Measurements from ENCODE around the gene MAGT1. TPM values are rescaled to one million over a fixed set of nuclear protein-coding genes. Genes with fewer than 3 reads are reported as not detected.
A peak's percentile ranks its signal among the peaks of the same experiment; 100 is the strongest.
"Not testable (repeated sequence)": the region's sequence is repeated elsewhere in the genome, so short reads cannot be mapped to it uniquely, and the experiment has no call there.

The MAGT1 gene
- polyA plus RNA-seq (2013) = 36.6 TPM

GRCh38 chrX:77894921-77895886 lies at the start of gene MAGT1:
Gene MAGT1, minus strand, starts transcription at chrX:77895435. Its CDS starts 25 bp downstream, at chrX:77895410.
- CTCF ChIA-PET = interaction anchor here (0.7 kb wide), 1 partner anchor 129 kb away, joined by 3 read pairs; no protein-coding TSS in a partner anchor
- POLR2A ChIA-PET = interaction anchor here (0.5 to 1.1 kb wide), 2 partner anchors 15 to 101 kb away, joined by 3 to 11 read pairs; partner anchors contain the start of gene ATP7A
- H3K4me1 ChIP-seq (ENCODE audit: control extremely low read depth in 1 of 4, control insufficient read depth in 4 of 4, insufficient read depth in 4 of 4, low read length in 3 of 4) = peaks cover 0 to 11% (median 3%) of the 10 kb centered on the region in 4 experiments
- peak within 1 kb of the TSS; percentile 96 to 98 for H3K27ac ChIP-seq (ENCODE audit: insufficient read depth in 1 of 2, low read depth in 1 of 2, low read length in 2 of 2, poor library complexity in 1 of 2, severe bottlenecking in 2 of 2)
- H3K27me3 ChIP-seq (replicated peaks in 2 of 5; ENCODE audit: control insufficient read depth in 4 of 5, insufficient read depth in 5 of 5, low read length in 4 of 5) = no peaks in the 10 kb centered on the region
- no peaks in the 10 kb centered on the region for H3K36me3 ChIP-seq (ENCODE audit: control insufficient read depth in 4 of 4, insufficient read depth in 4 of 4, low read length in 3 of 4)
- no peaks in the 10 kb centered on the region for H3K9me3 ChIP-seq (ENCODE audit: control extremely low read depth in 1 of 5, control insufficient read depth in 4 of 5, insufficient read depth in 2 of 5, low read depth in 1 of 5, low read length in 4 of 5)
- WGBS (ENCODE audit: insufficient coverage) = 34% methylated on average over 38 of the region's 49 CpGs
- H3K4me3 ChIP-seq (ENCODE audit: control insufficient read depth in 1 of 7, extremely low read depth in 1 of 7, insufficient read depth in 4 of 7, low read depth in 2 of 7, low read length in 6 of 7) = peak within 1 kb of the TSS; percentile 52 to 97 (median 87)
- peak; percentile 96 to 98 (median 98) for DNase-seq

- H3K4me3 ChIP-seq (ENCODE audit: control insufficient read depth in 1 of 7, extremely low read depth in 1 of 7, insufficient read depth in 4 of 7, low read depth in 2 of 7, low read length in 6 of 7); POLR2A ChIA-PET; DNase-seq; H3K27me3 ChIP-seq (replicated peaks in 2 of 5; ENCODE audit: control insufficient read depth in 4 of 5, insufficient read depth in 5 of 5, low read length in 4 of 5); H3K36me3 ChIP-seq (ENCODE audit: control insufficient read depth in 4 of 4, insufficient read depth in 4 of 4, low read length in 3 of 4); H3K9me3 ChIP-seq (ENCODE audit: control extremely low read depth in 1 of 5, control insufficient read depth in 4 of 5, insufficient read depth in 2 of 5, low read depth in 1 of 5, low read length in 4 of 5); H3K4me1 ChIP-seq (ENCODE audit: control extremely low read depth in 1 of 4, control insufficient read depth in 4 of 4, insufficient read depth in 4 of 4, low read length in 3 of 4); H3K27ac ChIP-seq (ENCODE audit: insufficient read depth in 1 of 2, low read depth in 1 of 2, low read length in 2 of 2, poor library complexity in 1 of 2, severe bottlenecking in 2 of 2): not testable (repeated sequence)
- CTCF ChIA-PET = interaction anchor here (1.7 kb wide), 1 partner anchor 80 kb away, joined by 5 read pairs; no protein-coding TSS in a partner anchor
- 100% methylated on average over 3 of the region's 6 CpGs for WGBS (ENCODE audit: insufficient coverage)
Observed at GRCh38 chrX:77945031-77945430, 49.8 kb upstream of the MAGT1 start.

GRCh38 chrX:77938083-77938680 lies 42.9 kb upstream of the MAGT1 start:
- Histone ChIP-seq H3K27me3 (replicated peaks in 2 of 5; ENCODE audit: control insufficient read depth in 4 of 5, insufficient read depth in 5 of 5, low read length in 4 of 5) (no peaks in the 10 kb centered on the region), H3K9me3 (ENCODE audit: control extremely low read depth in 1 of 5, control insufficient read depth in 4 of 5, insufficient read depth in 2 of 5, low read depth in 1 of 5, low read length in 4 of 5) (no peaks in the 10 kb centered on the region), H3K27ac (ENCODE audit: insufficient read depth in 1 of 2, low read depth in 1 of 2, low read length in 2 of 2, poor library complexity in 1 of 2, severe bottlenecking in 2 of 2) (peak overlapping the region in 1 of 2 experiments; percentile 25), H3K36me3 (ENCODE audit: control insufficient read depth in 4 of 4, insufficient read depth in 4 of 4, low read length in 3 of 4) (no peaks in the 10 kb centered on the region), H3K4me1 (ENCODE audit: control extremely low read depth in 1 of 4, control insufficient read depth in 4 of 4, insufficient read depth in 4 of 4, low read length in 3 of 4) (peaks cover 0 to 10% (median 0%) of the 10 kb centered on the region in 4 experiments), H3K4me3 (ENCODE audit: control insufficient read depth in 1 of 7, extremely low read depth in 1 of 7, insufficient read depth in 4 of 7, low read depth in 2 of 7, low read length in 6 of 7) (no peak overlapping the region)
- POLR2A ChIA-PET = interaction anchor here (0.6 kb wide), 1 partner anchor 12 kb away, joined by 4 read pairs; no protein-coding TSS in a partner anchor
- CTCF ChIA-PET = no interaction called here
- WGBS (ENCODE audit: insufficient coverage) = no CpG with 5 or more reads among the region's 4 CpGs
- DNase-seq = peak in 2 of 3 donors; percentile 28 to 49

- Histone ChIP-seq H3K27me3 (replicated peaks in 2 of 5; ENCODE audit: control insufficient read depth in 4 of 5, insufficient read depth in 5 of 5, low read length in 4 of 5) (no peaks in the 10 kb centered on the region), H3K4me1 (ENCODE audit: control extremely low read depth in 1 of 4, control insufficient read depth in 4 of 4, insufficient read depth in 4 of 4, low read length in 3 of 4) (peaks cover 0 to 4% (median 0%) of the 10 kb centered on the region in 4 experiments), H3K9me3 (ENCODE audit: control extremely low read depth in 1 of 5, control insufficient read depth in 4 of 5, insufficient read depth in 2 of 5, low read depth in 1 of 5, low read length in 4 of 5) (no peaks in the 10 kb centered on the region), H3K27ac (ENCODE audit: insufficient read depth in 1 of 2, low read depth in 1 of 2, low read length in 2 of 2, poor library complexity in 1 of 2, severe bottlenecking in 2 of 2) (peak overlapping the region in 1 of 2 experiments; percentile 25), H3K4me3 (ENCODE audit: control insufficient read depth in 1 of 7, extremely low read depth in 1 of 7, insufficient read depth in 4 of 7, low read depth in 2 of 7, low read length in 6 of 7) (no peak overlapping the region), H3K36me3 (ENCODE audit: control insufficient read depth in 4 of 4, insufficient read depth in 4 of 4, low read length in 3 of 4) (no peaks in the 10 kb centered on the region)
- WGBS (ENCODE audit: insufficient coverage) = 40% methylated on average over 1 of the region's 3 CpGs
- ChIA-PET POLR2A (no interaction called here), CTCF (no interaction called here)
- DNase-seq = no peak
Observed at GRCh38 chrX:77937291-77937690, 42.1 kb upstream of the MAGT1 start.

- Histone ChIP-seq H3K27me3 (replicated peaks in 2 of 5; ENCODE audit: control insufficient read depth in 4 of 5, insufficient read depth in 5 of 5, low read length in 4 of 5) (no peaks in the 10 kb centered on the region), H3K4me3 (ENCODE audit: control insufficient read depth in 1 of 7, extremely low read depth in 1 of 7, insufficient read depth in 4 of 7, low read depth in 2 of 7, low read length in 6 of 7) (no peak overlapping the region), H3K9me3 (ENCODE audit: control extremely low read depth in 1 of 5, control insufficient read depth in 4 of 5, insufficient read depth in 2 of 5, low read depth in 1 of 5, low read length in 4 of 5) (no peaks in the 10 kb centered on the region), H3K36me3 (ENCODE audit: control insufficient read depth in 4 of 4, insufficient read depth in 4 of 4, low read length in 3 of 4) (no peaks in the 10 kb centered on the region), H3K4me1 (ENCODE audit: control extremely low read depth in 1 of 4, control insufficient read depth in 4 of 4, insufficient read depth in 4 of 4, low read length in 3 of 4) (peaks cover 0 to 4% (median 0%) of the 10 kb centered on the region in 4 experiments), H3K27ac (ENCODE audit: insufficient read depth in 1 of 2, low read depth in 1 of 2, low read length in 2 of 2, poor library complexity in 1 of 2, severe bottlenecking in 2 of 2) (no peak overlapping the region)
- POLR2A ChIA-PET = no interaction called here
- CTCF ChIA-PET = interaction anchor here (1.2 to 1.9 kb wide), 4 partner anchors 10 to 23 kb away, joined by 3 to 5 read pairs (median 4); no protein-coding TSS in a partner anchor
- DNase-seq = no peak
Observed at GRCh38 chrX:77936299-77936698, 41.1 kb upstream of the MAGT1 start.

- Histone ChIP-seq H3K4me1 (ENCODE audit: control extremely low read depth in 1 of 4, control insufficient read depth in 4 of 4, insufficient read depth in 4 of 4, low read length in 3 of 4) (peaks cover 0 to 4% (median 0%) of the 10 kb centered on the region in 4 experiments), H3K4me3 (ENCODE audit: control insufficient read depth in 1 of 7, extremely low read depth in 1 of 7, insufficient read depth in 4 of 7, low read depth in 2 of 7, low read length in 6 of 7) (no peak overlapping the region), H3K27ac (ENCODE audit: insufficient read depth in 1 of 2, low read depth in 1 of 2, low read length in 2 of 2, poor library complexity in 1 of 2, severe bottlenecking in 2 of 2) (no peak overlapping the region), H3K36me3 (ENCODE audit: control insufficient read depth in 4 of 4, insufficient read depth in 4 of 4, low read length in 3 of 4) (no peaks in the 10 kb centered on the region), H3K27me3 (replicated peaks in 2 of 5; ENCODE audit: control insufficient read depth in 4 of 5, insufficient read depth in 5 of 5, low read length in 4 of 5) (no peaks in the 10 kb centered on the region), H3K9me3 (ENCODE audit: control extremely low read depth in 1 of 5, control insufficient read depth in 4 of 5, insufficient read depth in 2 of 5, low read depth in 1 of 5, low read length in 4 of 5) (no peaks in the 10 kb centered on the region)
- CTCF ChIA-PET = interaction anchor here (0.9 to 1.9 kb wide), 5 partner anchors 10 to 22 kb away, joined by 3 to 5 read pairs (median 3); no protein-coding TSS in a partner anchor
- DNase-seq = no peak
- POLR2A ChIA-PET = no interaction called here
- no CpG with 5 or more reads among the region's 1 CpG for WGBS (ENCODE audit: insufficient coverage)
Observed at GRCh38 chrX:77935886-77936285, 40.7 kb upstream of the MAGT1 start.
